Mesothelial cell of epicardium (in vitro differentiated cells): ENCODE measurements around the gene FADS2. TPM values are rescaled to one million over a fixed set of nuclear protein-coding genes. Genes with fewer than 3 reads are reported as not detected.

ENCODE experiments used
- DNase-seq, 2 experiments: peaks; one replicate each; pipeline ENCODE4 v3.0.0; 2021; ENCODE audit warnings: low spot score in 2 of 2; ENCODE audit not compliant: unreplicated experiment in 2 of 2
- H3K27ac Mint-ChIP-seq: 2 replicates; pipeline ENCODE4 v1.8.0; 2021; ENCODE audit warnings: mixed read lengths
- H3K27me3 Mint-ChIP-seq: 2 replicates; pipeline ENCODE4 v1.8.0; 2021; ENCODE audit warnings: low read depth, mixed read lengths
- H3K36me3 Mint-ChIP-seq: 2 replicates; pipeline ENCODE4 v1.8.0; 2021; ENCODE audit warnings: mixed read lengths
- H3K4me1 Mint-ChIP-seq: 2 replicates; pipeline ENCODE4 v1.8.0; 2021; ENCODE audit warnings: mixed read lengths
- H3K4me3 Mint-ChIP-seq: 2 replicates; pipeline ENCODE4 v1.8.0; 2021; ENCODE audit warnings: mild to moderate bottlenecking, moderate library complexity, mixed read lengths
- H3K9me3 Mint-ChIP-seq: 2 replicates; pipeline ENCODE4 v1.8.0; 2021; ENCODE audit warnings: mixed read lengths
- CTCF ChIP-seq: fragments of 200-600 bp; sonication (generic); IDR thresholded peaks from one replicate; pipeline ENCODE4 v1.5.0; 2021; ENCODE audit warnings: antibody characterized with exemption; ENCODE audit not compliant: unreplicated experiment
- total RNA-seq: library from RNA; stranded (reverse); gene quantifications from 3 replicates; pipeline ENCODE4 v1.2.1, GENCODE V29; 2021

FADS2 gene
- total RNA-seq, 1 donor from 2014 or later, result 337 TPM

GRCh38 chr11:61905067-61905696 is 77.1 kb downstream of the FADS2 start:
- TF ChIP-seq CTCF, result no peak
- H3K4me3 Mint-ChIP-seq, result no peak overlapping the region

GRCh38 chr11:61905801-61906521 is 77.9 kb downstream of the FADS2 start:
- no peak for TF ChIP-seq CTCF
- no peak overlapping the region for H3K27ac Mint-ChIP-seq
- no peaks in the 10 kb centered on the region for H3K9me3 Mint-ChIP-seq
- H3K36me3 Mint-ChIP-seq, result no peaks in the 10 kb centered on the region
- DNase-seq, result no peak
- H3K4me1 Mint-ChIP-seq, result peaks cover 12% of the 10 kb centered on the region
- no peaks in the 10 kb centered on the region for H3K27me3 Mint-ChIP-seq
- H3K4me3 Mint-ChIP-seq, result no peak overlapping the region

More at GRCh38 chr11:61905067-61905696, 77.1 kb downstream of the FADS2 start:
- Mint-ChIP-seq H3K27me3 (no peaks in the 10 kb centered on the region), H3K9me3 (no peaks in the 10 kb centered on the region), H3K27ac (no peak overlapping the region), H3K4me1 (peaks cover 12% of the 10 kb centered on the region), H3K36me3 (no peaks in the 10 kb centered on the region)
- no peak for DNase-seq

- TF ChIP-seq CTCF, result no peak
- Mint-ChIP-seq H3K36me3 (no peaks in the 10 kb centered on the region), H3K27me3 (no peaks in the 10 kb centered on the region), H3K9me3 (no peaks in the 10 kb centered on the region), H3K4me1 (peaks cover 15% of the 10 kb centered on the region), H3K4me3 (no peak overlapping the region), H3K27ac (no peak overlapping the region)
- no peak for DNase-seq
Measured at GRCh38 chr11:61906522-61906909, 78.4 kb downstream of the FADS2 start.

- no peak for TF ChIP-seq CTCF
- Mint-ChIP-seq H3K4me3 (no peak overlapping the region), H3K36me3 (no peaks in the 10 kb centered on the region), H3K27me3 (no peaks in the 10 kb centered on the region), H3K27ac (no peak overlapping the region), H3K4me1 (peaks cover 18% of the 10 kb centered on the region), H3K9me3 (no peaks in the 10 kb centered on the region)
- DNase-seq, result no peak
Measured at GRCh38 chr11:61907282-61907681, 79.2 kb downstream of the FADS2 start.

GRCh38 chr11:61907871-61908729 is 80.0 kb downstream of the FADS2 start:
- peaks cover 18% of the 10 kb centered on the region for H3K4me1 Mint-ChIP-seq
- no peaks in the 10 kb centered on the region for H3K36me3 Mint-ChIP-seq
- H3K27me3 Mint-ChIP-seq, result no peaks in the 10 kb centered on the region
- no peak for DNase-seq
- H3K27ac Mint-ChIP-seq, result peak overlapping the region; percentile 64
- no peaks in the 10 kb centered on the region for H3K9me3 Mint-ChIP-seq
- no peak for TF ChIP-seq CTCF
- H3K4me3 Mint-ChIP-seq, result no peak overlapping the region
